Smooth muscle cell (in vitro differentiated cells): Measurements from ENCODE around the gene DENND4B. TPM values are rescaled to one million over a fixed set of nuclear protein-coding genes. Genes with fewer than 3 reads are reported as not detected.

Experiments
- DNase-seq: peaks from one replicate; lab custom pipeline; 2025; ENCODE audit not compliant: unreplicated experiment; lab: John Stamatoyannopoulos, UW
- H2AFZ ChIP-seq: fragments of 200-600 bp; sonication (generic); 2 replicates; pipeline ENCODE4 v1.6.0; 2016; ENCODE audit warnings: antibody characterized with exemption, low read depth, mild to moderate bottlenecking
- H3F3A ChIP-seq: fragments of 200-600 bp; sonication (generic); 2 replicates; pipeline ENCODE4 v1.6.0; 2017; ENCODE audit warnings: antibody characterized with exemption, low read depth
- H3K27ac ChIP-seq: fragments of 200-600 bp; sonication (generic); 2 replicates; pipeline ENCODE4 v1.5.1; 2016; ENCODE audit warnings: low read depth, mild to moderate bottlenecking
- H3K27me3 ChIP-seq: fragments of 200-600 bp; sonication (generic); 2 replicates; pipeline ENCODE4 v1.6.1; 2016; ENCODE audit warnings: low read depth, mild to moderate bottlenecking
- H3K36me3 ChIP-seq: fragments of 200-600 bp; sonication (generic); 2 replicates; pipeline ENCODE4 v1.5.1; 2016; ENCODE audit warnings: low read depth
- H3K4me1 ChIP-seq: fragments of 200-600 bp; sonication (generic); 2 replicates; pipeline ENCODE4 v1.5.1; 2016; ENCODE audit warnings: low read depth
- H3K4me2 ChIP-seq: fragments of 200-600 bp; sonication (generic); 2 replicates; pipeline ENCODE4 v1.6.0; 2016; ENCODE audit warnings: mild to moderate bottlenecking
- H3K4me3 ChIP-seq: fragments of 200-600 bp; sonication (generic); 2 replicates; pipeline ENCODE4 v1.5.1; 2016; ENCODE audit warnings: mild to moderate bottlenecking
- H3K79me2 ChIP-seq: fragments of 200-600 bp; sonication (generic); 2 replicates; pipeline ENCODE4 v1.6.0; 2016; ENCODE audit warnings: low read depth, mild to moderate bottlenecking
- H3K9ac ChIP-seq: fragments of 200-600 bp; sonication (generic); 2 replicates; pipeline ENCODE4 v1.6.0; 2016; ENCODE audit warnings: low read depth
- H3K9me3 ChIP-seq: fragments of 200-600 bp; sonication (generic); replicated peaks from 2 replicates; pipeline ENCODE4 v1.5.1; 2016; ENCODE audit warnings: low read depth
- H4K20me1 ChIP-seq: fragments of 200-600 bp; sonication (generic); 2 replicates; pipeline ENCODE4 v1.6.0; 2016; ENCODE audit warnings: low read depth
- WGBS: methylation state at CpG from one replicate; pipeline ENCODE4 v1.1.7; 2016; ENCODE audit warnings: low lambda C conversion rate; 5-methylcytosine and 5-hydroxymethylcytosine counted together
- polyA plus RNA-seq: library from polyadenylated mRNA; unstranded; fragments of >200 nt; fragmentation: Nextera tagmentation; extraction: Ambion mirVana; gene quantifications from 2 replicates; pipeline ENCODE4 v1.2.1, GENCODE V29; 2016
- total RNA-seq: library from RNA; depleted of rRNA; stranded (reverse); fragments of >200 nt; gene quantifications from 2 replicates; pipeline ENCODE4 v1.2.3, GENCODE V29; 2014
- TF ChIP-seq, protein P1 (sequence below): fragments of 200-600 bp; sonication (generic); IDR thresholded peaks from 2 replicates; pipeline ENCODE4 v1.5.1; 2017; ENCODE audit warnings: borderline replicate concordance, mild to moderate bottlenecking, antibody characterized with exemption; ENCODE audit not compliant: insufficient read depth, poor library complexity, severe bottlenecking

Gene DENND4B
- total and polyA plus RNA-seq, 2 experiments from 2014 or later, result 9.7 to 16.3 TPM

DNA sequence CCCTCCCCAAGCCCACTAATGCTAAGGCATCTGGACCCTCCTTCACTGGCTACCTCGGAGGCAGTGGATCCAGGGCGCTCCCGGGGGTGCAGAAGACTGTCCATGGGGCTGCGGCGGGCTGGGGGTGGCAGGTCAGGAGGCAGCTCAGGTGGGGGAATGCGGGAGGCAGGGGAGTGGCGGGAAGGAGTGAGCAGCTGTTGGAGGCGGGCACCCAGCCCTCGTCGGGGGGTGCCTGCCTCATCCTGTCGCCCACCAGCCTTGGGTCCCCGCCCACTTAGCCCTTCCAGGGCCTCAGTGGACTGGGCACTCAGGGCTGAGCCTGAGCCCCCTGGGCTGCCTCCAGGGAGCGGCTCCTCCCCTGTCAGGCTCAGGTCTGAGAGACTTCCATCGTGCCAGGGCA lies 13.1 kb downstream of the DENND4B start:
- no peaks in the 10 kb centered on the region for H4K20me1 ChIP-seq
- 96% methylated on average over 10 of the region's 14 CpGs for WGBS
- H3K27me3 ChIP-seq, result no peaks in the 10 kb centered on the region
- no peaks in the 10 kb centered on the region for H3K79me2 ChIP-seq
- H3K9me3 ChIP-seq, result no peaks in the 10 kb centered on the region
- no peak for DNase-seq
- H3K4me3 ChIP-seq, result no peak overlapping the region
- TF ChIP-seq, protein P1, sequence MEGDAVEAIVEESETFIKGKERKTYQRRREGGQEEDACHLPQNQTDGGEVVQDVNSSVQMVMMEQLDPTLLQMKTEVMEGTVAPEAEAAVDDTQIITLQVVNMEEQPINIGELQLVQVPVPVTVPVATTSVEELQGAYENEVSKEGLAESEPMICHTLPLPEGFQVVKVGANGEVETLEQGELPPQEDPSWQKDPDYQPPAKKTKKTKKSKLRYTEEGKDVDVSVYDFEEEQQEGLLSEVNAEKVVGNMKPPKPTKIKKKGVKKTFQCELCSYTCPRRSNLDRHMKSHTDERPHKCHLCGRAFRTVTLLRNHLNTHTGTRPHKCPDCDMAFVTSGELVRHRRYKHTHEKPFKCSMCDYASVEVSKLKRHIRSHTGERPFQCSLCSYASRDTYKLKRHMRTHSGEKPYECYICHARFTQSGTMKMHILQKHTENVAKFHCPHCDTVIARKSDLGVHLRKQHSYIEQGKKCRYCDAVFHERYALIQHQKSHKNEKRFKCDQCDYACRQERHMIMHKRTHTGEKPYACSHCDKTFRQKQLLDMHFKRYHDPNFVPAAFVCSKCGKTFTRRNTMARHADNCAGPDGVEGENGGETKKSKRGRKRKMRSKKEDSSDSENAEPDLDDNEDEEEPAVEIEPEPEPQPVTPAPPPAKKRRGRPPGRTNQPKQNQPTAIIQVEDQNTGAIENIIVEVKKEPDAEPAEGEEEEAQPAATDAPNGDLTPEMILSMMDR, result no peak
- H3K36me3 ChIP-seq, result no peaks in the 10 kb centered on the region
- H3K4me1 ChIP-seq, result no peaks in the 10 kb centered on the region
- H3K9ac ChIP-seq, result no peak overlapping the region
- H2AFZ ChIP-seq, result no peak overlapping the region
- no peaks in the 10 kb centered on the region for H3F3A ChIP-seq
- H3K27ac ChIP-seq, result no peak overlapping the region
- H3K4me2 ChIP-seq, result no peak overlapping the region

DNA sequence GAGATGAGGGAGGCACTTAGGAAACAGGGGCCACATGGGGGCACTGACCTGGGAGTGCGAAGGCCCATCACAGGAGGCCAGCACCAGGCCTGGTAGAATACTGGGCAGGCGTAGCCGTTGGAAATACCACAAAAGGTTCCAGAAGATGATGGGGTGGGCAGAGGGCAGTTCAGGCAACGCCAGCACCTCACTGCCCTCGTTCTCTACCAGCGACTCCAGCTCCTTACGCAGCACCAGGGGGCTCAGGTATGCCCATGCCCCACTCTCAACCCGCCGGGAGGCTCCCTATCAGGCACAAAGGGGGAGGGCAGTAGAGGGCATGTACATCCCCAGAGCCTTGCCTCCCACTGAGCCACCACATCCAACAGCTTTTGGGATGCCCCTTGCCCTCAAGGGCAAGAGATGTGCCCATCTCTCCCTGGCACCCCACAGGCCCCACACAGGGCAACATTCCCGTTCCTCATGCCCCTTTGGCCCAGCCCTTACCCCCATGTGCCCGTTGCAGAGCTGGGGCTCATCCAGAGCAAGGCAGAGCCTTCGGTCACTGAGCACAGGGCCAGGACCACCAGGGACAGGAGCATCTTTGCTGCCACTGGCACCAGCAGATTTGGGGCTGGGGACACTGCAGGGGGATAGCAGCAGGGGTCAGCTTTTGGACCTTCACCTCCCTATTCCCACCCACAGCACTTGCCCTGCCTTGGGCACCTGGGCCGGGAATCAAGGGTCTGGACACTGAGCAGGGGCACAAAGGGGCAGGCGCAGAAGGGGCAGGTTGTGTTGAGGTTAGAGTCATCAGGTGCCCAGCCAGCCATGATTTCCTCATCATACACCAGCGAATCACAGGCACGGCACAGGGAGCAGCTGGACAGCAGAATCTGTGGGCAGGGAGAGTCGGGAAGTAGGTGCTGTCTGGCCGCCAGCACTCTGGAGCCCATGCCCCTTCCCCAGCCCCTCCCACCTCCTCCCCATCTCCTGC lies 14.1 kb downstream of the DENND4B start:
- no peaks in the 10 kb centered on the region for H3K79me2 ChIP-seq
- H3K4me3 ChIP-seq, result no peak overlapping the region
- H3K27ac ChIP-seq, result no peak overlapping the region
- DNase-seq, result no peak
- H3K36me3 ChIP-seq, result no peaks in the 10 kb centered on the region
- no peak overlapping the region for H3K9ac ChIP-seq
- no peaks in the 10 kb centered on the region for H3K9me3 ChIP-seq
- H2AFZ ChIP-seq, result no peak overlapping the region
- WGBS, result 97% methylated on average over 18 of the region's 18 CpGs
- H3K4me2 ChIP-seq, result no peak overlapping the region
- no peaks in the 10 kb centered on the region for H4K20me1 ChIP-seq
- no peaks in the 10 kb centered on the region for H3K4me1 ChIP-seq
- no peaks in the 10 kb centered on the region for H3K27me3 ChIP-seq
- TF ChIP-seq, protein P1, result no peak
- no peaks in the 10 kb centered on the region for H3F3A ChIP-seq

GRCh38 chr1:153929981-153930948 lies 16.3 kb downstream of the DENND4B start:
- H3K79me2 ChIP-seq, result no peaks in the 10 kb centered on the region

More at GRCh38 chr1:153929981-153930948, 16.3 kb downstream of the DENND4B start:
- no peaks in the 10 kb centered on the region for H3K36me3 ChIP-seq
- TF ChIP-seq, protein P1, result no peak
- WGBS, result 96% methylated on average over 14 of the region's 14 CpGs
- no peaks in the 10 kb centered on the region for H3F3A ChIP-seq
- DNase-seq, result no peak
- no peak overlapping the region for H2AFZ ChIP-seq
- H3K4me3 ChIP-seq, result no peak overlapping the region
- H3K4me2 ChIP-seq, result no peak overlapping the region
- H3K27me3 ChIP-seq, result no peaks in the 10 kb centered on the region
- no peaks in the 10 kb centered on the region for H3K9me3 ChIP-seq
- H3K4me1 ChIP-seq, result no peaks in the 10 kb centered on the region
- no peak overlapping the region for H3K9ac ChIP-seq
- H3K27ac ChIP-seq, result no peak overlapping the region
- H4K20me1 ChIP-seq, result no peaks in the 10 kb centered on the region
